ENCODE results near the gene CCDC15. TPM values are rescaled to one million over a fixed set of nuclear protein-coding genes. Genes with fewer than 3 reads are reported as not detected.

CCDC15 gene
- total RNA-seq, 4 donors from 2014 or later, result under 0.01 to 3.5 (median 1.7) TPM

DNA sequence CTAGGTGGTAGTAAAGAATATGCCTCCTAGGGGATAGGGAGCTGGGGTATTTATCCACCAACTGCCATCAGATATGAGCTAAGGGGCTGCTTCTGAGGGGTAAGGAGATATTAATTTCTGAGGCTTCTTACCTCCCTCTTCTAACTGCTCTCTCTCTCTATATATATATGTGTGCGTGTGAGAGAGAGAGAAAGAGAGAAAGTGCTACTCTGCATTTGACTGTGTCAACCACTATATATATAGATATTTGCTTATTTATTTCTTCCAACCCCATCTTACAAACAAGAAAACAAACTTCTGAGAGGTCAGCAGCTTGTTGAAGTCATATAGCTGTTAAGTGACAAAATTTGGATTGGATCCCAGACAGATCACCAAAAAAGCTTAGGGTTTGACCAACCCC is 12.3 kb upstream of the CCDC15 start:
- Histone ChIP-seq H3K27me3 (no peaks in the 10 kb centered on the region), H3K27ac (no peak overlapping the region), H3K36me3 (no peaks in the 10 kb centered on the region), H3K4me1 (no peaks in the 10 kb centered on the region), H3K4me3 (no peak overlapping the region), H3K9me3 (no peaks in the 10 kb centered on the region)
- TF ChIP-seq POLR2A (IDR thresholded peaks at IDR 0.05), result no peak
- TF ChIP-seq, protein P1, sequence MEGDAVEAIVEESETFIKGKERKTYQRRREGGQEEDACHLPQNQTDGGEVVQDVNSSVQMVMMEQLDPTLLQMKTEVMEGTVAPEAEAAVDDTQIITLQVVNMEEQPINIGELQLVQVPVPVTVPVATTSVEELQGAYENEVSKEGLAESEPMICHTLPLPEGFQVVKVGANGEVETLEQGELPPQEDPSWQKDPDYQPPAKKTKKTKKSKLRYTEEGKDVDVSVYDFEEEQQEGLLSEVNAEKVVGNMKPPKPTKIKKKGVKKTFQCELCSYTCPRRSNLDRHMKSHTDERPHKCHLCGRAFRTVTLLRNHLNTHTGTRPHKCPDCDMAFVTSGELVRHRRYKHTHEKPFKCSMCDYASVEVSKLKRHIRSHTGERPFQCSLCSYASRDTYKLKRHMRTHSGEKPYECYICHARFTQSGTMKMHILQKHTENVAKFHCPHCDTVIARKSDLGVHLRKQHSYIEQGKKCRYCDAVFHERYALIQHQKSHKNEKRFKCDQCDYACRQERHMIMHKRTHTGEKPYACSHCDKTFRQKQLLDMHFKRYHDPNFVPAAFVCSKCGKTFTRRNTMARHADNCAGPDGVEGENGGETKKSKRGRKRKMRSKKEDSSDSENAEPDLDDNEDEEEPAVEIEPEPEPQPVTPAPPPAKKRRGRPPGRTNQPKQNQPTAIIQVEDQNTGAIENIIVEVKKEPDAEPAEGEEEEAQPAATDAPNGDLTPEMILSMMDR (IDR thresholded peaks at IDR 0.05), result no peak
- DNase-seq, result no peak
- intact Hi-C loops (cut with DNase I; ENCODE audit: low total_unique reads), result no loop called here

DNA sequence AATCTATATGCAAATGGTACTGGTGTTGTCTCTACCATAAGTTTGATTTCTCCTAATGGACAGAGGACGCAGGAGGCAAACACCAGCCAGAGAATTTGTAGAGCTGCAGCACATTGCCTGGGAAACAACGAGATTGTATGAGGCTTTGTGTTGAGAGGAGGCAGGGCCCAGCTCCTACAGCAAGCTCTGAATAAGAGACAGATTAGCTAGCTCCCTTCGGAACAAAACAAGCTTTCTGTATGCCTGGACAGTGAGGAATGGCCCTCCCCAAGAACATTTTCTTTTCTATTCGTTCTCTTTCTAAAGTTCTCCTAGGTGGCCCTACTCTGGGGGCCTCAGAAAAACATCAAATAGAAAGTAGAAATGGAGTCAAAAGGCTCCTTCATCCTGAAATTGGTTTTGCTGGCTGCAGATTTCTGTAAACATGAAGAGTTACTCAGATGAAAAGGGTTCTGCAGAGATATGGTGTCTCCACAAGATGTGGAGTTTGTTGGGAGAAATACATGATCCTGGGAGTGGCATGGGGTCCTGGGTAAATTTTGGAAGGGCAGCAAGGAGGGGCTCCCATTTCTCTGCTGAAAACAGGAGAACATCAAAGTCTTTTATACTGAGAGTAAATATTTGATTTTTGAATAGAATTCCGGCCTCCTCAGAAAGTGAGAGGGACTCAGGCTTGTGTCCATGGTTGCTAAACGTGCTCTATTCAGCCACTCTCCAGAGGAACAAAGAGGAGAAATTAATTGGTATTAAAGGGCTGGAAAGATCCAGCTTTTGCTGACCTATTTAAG is 11.3 kb upstream of the CCDC15 start:
- no peak overlapping the region for H3K27ac ChIP-seq

DNA sequence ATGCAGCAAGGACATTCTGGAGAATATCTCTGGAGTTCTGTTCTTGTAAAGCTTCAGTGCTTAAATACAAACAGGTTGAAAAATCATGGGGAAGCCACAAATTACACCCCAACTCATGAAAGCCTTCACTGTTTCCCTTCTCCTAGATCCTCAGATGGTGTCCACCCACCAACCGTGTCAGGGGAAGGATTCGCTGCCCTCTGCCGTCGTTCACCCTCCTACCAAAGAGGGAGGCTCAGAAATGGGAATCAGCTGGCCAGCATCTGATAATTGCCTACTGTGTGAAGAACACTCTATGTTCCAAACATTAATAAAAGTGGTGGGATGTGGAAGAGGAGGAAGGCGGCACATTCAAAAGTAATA is 10.8 kb upstream of the CCDC15 start:
- Histone ChIP-seq H3K27me3 (no peaks in the 10 kb centered on the region), H3K27ac (no peak overlapping the region)
- intact Hi-C loops (cut with DNase I; ENCODE audit: low total_unique reads), result no loop called here

More for the DNA sequence above, 11.3 kb upstream of the CCDC15 start:
- Histone ChIP-seq H3K36me3 (no peaks in the 10 kb centered on the region), H3K4me3 (no peak overlapping the region), H3K27me3 (no peaks in the 10 kb centered on the region), H3K9me3 (no peaks in the 10 kb centered on the region), H3K4me1 (no peaks in the 10 kb centered on the region)
- intact Hi-C loops (cut with DNase I; ENCODE audit: low total_unique reads), result no loop called here
- DNase-seq, result no peak
- TF ChIP-seq, protein P1 (IDR thresholded peaks at IDR 0.05), result no peak
- no peak for TF ChIP-seq POLR2A (IDR thresholded peaks at IDR 0.05)

DNA sequence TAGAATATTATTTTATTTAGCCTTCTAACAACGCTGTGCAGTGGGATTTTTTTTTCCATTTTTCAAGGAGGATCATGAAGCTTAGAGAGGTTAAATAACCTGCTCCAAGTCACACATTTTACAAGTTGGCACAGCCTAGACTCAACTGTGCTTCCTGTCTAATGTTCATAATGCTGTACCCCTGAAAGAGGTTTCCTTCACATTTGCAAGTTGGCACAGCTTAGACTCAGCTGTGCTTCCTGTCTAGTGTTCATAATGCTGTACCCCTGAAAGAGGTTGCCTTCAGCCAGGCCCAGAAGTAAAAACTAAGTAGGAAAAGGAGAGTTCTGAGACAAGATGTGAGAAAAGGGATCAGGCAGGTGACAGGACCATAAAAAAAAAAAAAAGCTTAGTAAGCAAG is 10.3 kb upstream of the CCDC15 start:
- H3K27ac ChIP-seq, result no peak overlapping the region

More for the DNA sequence above, 10.8 kb upstream of the CCDC15 start:
- Histone ChIP-seq H3K36me3 (no peaks in the 10 kb centered on the region), H3K9me3 (no peaks in the 10 kb centered on the region), H3K4me1 (no peaks in the 10 kb centered on the region), H3K4me3 (no peak overlapping the region)
- TF ChIP-seq, protein P1 (IDR thresholded peaks at IDR 0.05), result no peak
- no peak for TF ChIP-seq POLR2A (IDR thresholded peaks at IDR 0.05)
- DNase-seq, result no peak

DNA sequence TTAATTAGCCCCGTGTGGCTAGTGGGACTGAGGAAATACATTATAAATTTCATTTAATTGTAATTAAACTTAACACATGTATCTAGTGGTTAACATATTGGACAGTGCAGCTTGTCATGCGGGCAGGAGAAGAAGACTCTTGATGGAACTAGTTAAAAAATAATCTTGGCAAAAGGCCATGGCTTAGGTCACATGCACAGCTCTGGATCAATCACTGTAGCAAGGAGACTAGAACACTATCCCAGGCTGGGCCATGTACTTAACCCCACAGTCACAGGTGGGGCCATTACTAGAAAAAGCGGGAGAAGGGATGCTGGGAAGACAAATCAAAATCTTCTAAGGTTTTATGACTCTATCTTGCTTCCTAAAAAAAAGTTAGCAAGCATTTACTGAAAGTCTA is 9.4 kb upstream of the CCDC15 start:
- no peak overlapping the region for H3K4me3 ChIP-seq
- intact Hi-C loops (cut with DNase I; ENCODE audit: low total_unique reads), result no loop called here
- no peaks in the 10 kb centered on the region for H3K9me3 ChIP-seq
- no peak for DNase-seq
- TF ChIP-seq POLR2A (IDR thresholded peaks at IDR 0.05), result no peak
- TF ChIP-seq, protein P1 (IDR thresholded peaks at IDR 0.05), result no peak
- H3K36me3 ChIP-seq, result no peaks in the 10 kb centered on the region
- no peaks in the 10 kb centered on the region for H3K4me1 ChIP-seq
- no peak overlapping the region for H3K27ac ChIP-seq
- H3K27me3 ChIP-seq, result no peaks in the 10 kb centered on the region

More for the DNA sequence above, 10.3 kb upstream of the CCDC15 start:
- TF ChIP-seq POLR2A (IDR thresholded peaks at IDR 0.05), result no peak
- TF ChIP-seq, protein P1 (IDR thresholded peaks at IDR 0.05), result no peak
- Histone ChIP-seq H3K36me3 (no peaks in the 10 kb centered on the region), H3K4me1 (no peaks in the 10 kb centered on the region), H3K4me3 (no peak overlapping the region), H3K9me3 (no peaks in the 10 kb centered on the region), H3K27me3 (no peaks in the 10 kb centered on the region)
- intact Hi-C loops (cut with DNase I; ENCODE audit: low total_unique reads), result no loop called here
- DNase-seq, result no peak
